Activated T-helper 1 cell treated with anti-CD3 and anti-CD28 coated beads, Interleukin-12 subunit alpha, Interleukin-12 subunit beta, Interleukin-2, Interleukin-4 antibody, amounts not matched to agents 30 ng/mL and 10 ng/mL and 1 ng/mL, durations not matched to agents 14 hours and 24 hours and 36 hours (primary cell): ENCODE results near the gene CLDN3. TPM values are rescaled to one million over a fixed set of nuclear protein-coding genes. Genes with fewer than 3 reads are reported as not detected.
"Not testable (repeated sequence)": the region's sequence is repeated elsewhere in the genome, so short reads cannot be mapped to it uniquely, and the experiment has no call there.

Source experiments
- DNase-seq: peaks from one replicate; pipeline ENCODE4 v3.0.0; 2021; ENCODE audit warnings: low spot score
- H3K27ac Mint-ChIP-seq: one replicate; pipeline ENCODE4 v1.8.0; 2021; ENCODE audit warnings: mild to moderate bottlenecking, mixed read lengths
- H3K27me3 Mint-ChIP-seq: one replicate; pipeline ENCODE4 v1.8.0; 2022; ENCODE audit warnings: mild to moderate bottlenecking, moderate library complexity, mixed read lengths; ENCODE audit not compliant: insufficient read depth
- H3K36me3 Mint-ChIP-seq: one replicate; pipeline ENCODE4 v1.8.0; 2021; ENCODE audit warnings: low read depth, mixed read lengths
- H3K4me1 Mint-ChIP-seq: one replicate; pipeline ENCODE4 v1.8.0; 2021; ENCODE audit warnings: low read depth, mixed read lengths
- H3K4me3 Mint-ChIP-seq: one replicate; pipeline ENCODE4 v1.8.0; 2021; ENCODE audit warnings: mild to moderate bottlenecking, moderate library complexity, mixed read lengths
- H3K9me3 Mint-ChIP-seq: one replicate; pipeline ENCODE4 v1.8.0; 2021; ENCODE audit warnings: mixed read lengths
- intact Hi-C: fragments of 100-400 bp; cut with micrococcal nuclease; formaldehyde crosslinking; loops from one replicate; pipeline ENCODE4 v1.15.1; 2024
- total RNA-seq: library from RNA; stranded (reverse); gene quantifications from 2 replicates; pipeline ENCODE4 v1.2.3, GENCODE V29; 2022

CLDN3 gene, protein sequence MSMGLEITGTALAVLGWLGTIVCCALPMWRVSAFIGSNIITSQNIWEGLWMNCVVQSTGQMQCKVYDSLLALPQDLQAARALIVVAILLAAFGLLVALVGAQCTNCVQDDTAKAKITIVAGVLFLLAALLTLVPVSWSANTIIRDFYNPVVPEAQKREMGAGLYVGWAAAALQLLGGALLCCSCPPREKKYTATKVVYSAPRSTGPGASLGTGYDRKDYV
- total RNA-seq: not detected in 2 replicates

DNA sequence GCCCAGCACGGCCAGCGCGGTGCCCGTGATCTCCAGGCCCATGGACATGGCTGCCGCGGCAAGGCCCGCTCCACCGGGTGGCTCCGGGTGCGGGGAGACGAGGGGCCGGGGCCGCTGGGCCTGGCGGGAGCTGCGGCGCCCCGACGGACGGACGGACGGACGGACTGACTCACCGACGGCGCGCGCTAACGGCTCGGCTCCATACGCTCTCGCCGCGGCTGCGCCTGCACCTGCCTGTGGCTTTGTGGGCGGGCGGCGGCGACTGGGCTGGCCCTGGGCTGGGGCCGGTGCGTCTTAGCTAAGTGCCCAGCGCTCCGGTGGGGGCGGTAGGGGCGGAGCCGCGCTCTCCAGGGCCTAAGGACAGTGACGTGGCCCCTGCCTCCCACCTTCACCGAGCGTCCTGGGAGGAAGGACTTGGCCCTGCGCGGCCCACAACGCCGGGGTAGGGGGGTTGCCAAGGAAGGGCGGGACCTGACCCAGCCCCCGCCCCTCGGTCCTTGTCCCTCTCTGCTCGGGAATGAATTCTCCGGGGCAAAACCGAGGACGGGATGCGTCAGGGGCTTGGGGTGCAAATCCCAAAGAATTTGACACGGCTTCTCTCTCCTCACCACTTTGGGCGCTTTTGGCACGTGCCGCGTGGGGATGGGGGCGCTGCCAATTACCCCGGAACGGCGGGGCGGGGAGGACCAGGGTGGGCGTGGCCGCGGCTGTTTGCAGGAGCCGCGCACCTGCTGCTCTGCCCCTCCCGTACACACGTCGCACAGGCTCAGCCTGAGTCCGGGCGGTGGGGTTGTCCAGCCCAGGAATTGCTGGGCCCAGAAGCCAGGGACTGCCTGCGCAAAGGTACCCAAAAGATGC lies at the start of gene CLDN3:
TSS of gene CLDN3 (minus strand) at position 269 of the 858 bp plus-strand sequence. CDS start at position 48, 221 bp downstream.
- H3K27me3 Mint-ChIP-seq: peaks cover 25% of the 10 kb centered on the region
- no peaks in the 10 kb centered on the region for H3K4me1 Mint-ChIP-seq
- no peak within 1 kb of the TSS for H3K4me3 Mint-ChIP-seq
- no peaks in the 10 kb centered on the region for H3K36me3 Mint-ChIP-seq
- no peak within 1 kb of the TSS for H3K27ac Mint-ChIP-seq
- intact Hi-C loops: no loop called here
- DNase-seq: no peak
- no peaks in the 10 kb centered on the region for H3K9me3 Mint-ChIP-seq

DNA sequence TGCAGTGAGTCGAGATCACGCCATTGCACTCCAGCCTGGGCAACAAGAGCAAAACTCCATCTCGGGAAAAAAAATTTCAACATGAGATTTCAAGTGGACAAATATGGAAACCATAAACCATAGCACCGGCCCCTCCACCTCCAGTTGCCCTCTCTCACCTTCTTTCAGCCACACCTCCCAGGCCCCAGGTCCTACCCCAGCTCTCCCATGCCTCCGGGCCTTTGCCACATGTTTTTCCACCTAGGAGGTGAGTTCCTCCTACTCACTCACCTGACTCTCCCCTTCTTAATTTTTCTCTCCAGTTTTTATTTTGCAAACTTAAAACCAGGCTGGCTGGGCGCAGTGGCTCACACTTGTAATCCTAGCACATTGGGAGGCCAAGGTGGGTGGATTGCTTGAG lies 47.1 kb upstream of the CLDN3 start:
- Mint-ChIP-seq H3K27me3 (peaks cover 10% of the 10 kb centered on the region), H3K27ac (no peak overlapping the region), H3K4me3 (no peak overlapping the region), H3K36me3 (no peaks in the 10 kb centered on the region), H3K4me1 (no peaks in the 10 kb centered on the region), H3K9me3 (no peaks in the 10 kb centered on the region)
- no peak for DNase-seq
- intact Hi-C loops: no loop called here

DNA sequence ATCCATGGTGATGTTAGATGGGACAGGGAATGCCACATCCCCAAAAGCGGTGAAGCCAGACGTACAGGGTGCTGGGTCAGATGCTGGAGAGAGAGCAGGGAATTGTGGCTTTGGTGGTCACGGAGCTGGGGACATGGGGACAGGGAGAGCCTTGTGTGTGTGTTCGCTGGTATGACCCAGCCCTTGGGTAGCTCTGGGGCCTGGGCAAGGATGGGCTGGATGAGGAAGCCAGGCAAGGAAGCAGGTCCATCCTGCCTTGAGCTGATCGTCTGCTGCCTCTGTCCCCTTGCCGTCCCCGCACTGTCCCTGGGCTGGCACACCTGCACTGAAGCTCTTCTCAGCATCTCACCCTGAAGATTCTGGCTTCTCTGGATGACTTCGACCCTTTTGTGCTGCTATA lies 45.4 kb upstream of the CLDN3 start:
- peaks cover 10% of the 10 kb centered on the region for H3K27me3 Mint-ChIP-seq
- no peak overlapping the region for H3K4me3 Mint-ChIP-seq
- H3K4me1 Mint-ChIP-seq: no peaks in the 10 kb centered on the region
- H3K9me3 Mint-ChIP-seq: no peaks in the 10 kb centered on the region
- intact Hi-C loops: no loop called here
- DNase-seq: no peak
- H3K36me3 Mint-ChIP-seq: no peaks in the 10 kb centered on the region
- H3K27ac Mint-ChIP-seq: no peak overlapping the region

DNA sequence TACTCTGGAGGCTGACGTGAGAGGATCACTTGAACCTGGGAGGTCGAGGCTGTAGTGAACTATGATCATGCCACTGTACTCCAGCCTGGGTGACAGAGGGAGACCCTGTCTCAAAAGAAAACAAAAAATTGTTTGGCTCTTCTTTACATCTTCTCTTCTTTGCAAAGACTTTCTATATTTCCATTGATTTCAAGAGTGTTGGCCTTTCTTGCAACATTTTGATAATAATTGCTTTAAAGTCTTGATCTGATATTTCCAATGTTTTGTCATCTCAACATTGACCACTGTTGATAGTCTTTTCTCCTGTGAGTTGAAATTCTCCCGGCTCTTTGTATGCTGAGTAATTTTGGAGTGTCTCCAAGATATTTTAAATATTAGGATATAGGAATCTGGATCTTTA lies 42.9 kb upstream of the CLDN3 start:
- H3K27me3 Mint-ChIP-seq: peaks cover 5% of the 10 kb centered on the region
- no peak for DNase-seq
- no peaks in the 10 kb centered on the region for H3K36me3 Mint-ChIP-seq
- H3K4me1 Mint-ChIP-seq: no peaks in the 10 kb centered on the region
- no peak overlapping the region for H3K4me3 Mint-ChIP-seq
- no peak overlapping the region for H3K27ac Mint-ChIP-seq
- no peaks in the 10 kb centered on the region for H3K9me3 Mint-ChIP-seq
- intact Hi-C loops: no loop called here

DNA sequence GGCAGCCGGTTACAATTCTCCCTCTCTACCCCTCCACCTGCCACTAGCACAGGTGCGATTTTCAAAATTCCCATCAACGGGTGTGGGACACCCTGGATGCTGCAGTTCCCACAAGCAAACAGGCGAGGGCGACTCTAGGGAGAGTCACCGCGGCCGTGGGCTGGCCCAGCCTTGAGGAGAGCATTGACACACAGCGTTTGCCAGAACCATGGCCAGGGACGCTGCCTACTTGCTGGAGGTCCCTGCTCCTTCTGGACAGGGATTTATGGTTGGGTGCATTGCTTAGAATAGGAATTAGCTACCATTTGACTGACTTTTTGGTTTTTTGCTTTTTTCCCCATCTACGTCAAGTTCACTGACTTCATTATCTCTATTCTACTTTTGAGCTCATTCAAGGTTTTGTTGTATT lies 41.7 kb upstream of the CLDN3 start:
- Mint-ChIP-seq H3K4me3 (no peak overlapping the region), H3K9me3 (no peaks in the 10 kb centered on the region), H3K27ac (no peak overlapping the region), H3K27me3 (peaks cover 4% of the 10 kb centered on the region), H3K36me3 (no peaks in the 10 kb centered on the region), H3K4me1 (no peaks in the 10 kb centered on the region)
- DNase-seq: peak; percentile 34
- intact Hi-C loops: loop anchor here (1.0 kb wide), 2 partner anchors 40 to 44 kb away; no protein-coding TSS in a partner anchor

DNA sequence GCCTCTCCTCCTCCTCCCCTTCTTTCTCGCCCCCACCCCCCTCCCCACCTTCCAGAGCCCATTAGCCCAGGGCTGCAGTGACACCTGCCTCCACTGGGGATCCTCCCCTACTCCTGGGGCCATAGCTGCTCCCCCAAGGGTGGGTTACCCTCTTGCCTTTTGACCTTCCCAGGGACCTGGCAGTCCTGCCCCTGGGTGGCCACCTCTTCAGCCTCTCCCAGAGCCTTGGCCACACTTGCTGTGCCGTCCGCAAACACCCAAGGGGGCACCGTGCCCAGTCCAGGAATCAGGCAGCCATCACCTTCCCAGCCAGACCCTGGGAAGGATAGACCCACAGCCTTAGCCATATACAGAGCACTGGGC lies 40.9 kb upstream of the CLDN3 start:
- no peak overlapping the region for H3K4me3 Mint-ChIP-seq
- no peak for DNase-seq
- H3K27ac Mint-ChIP-seq: no peak overlapping the region
- H3K27me3 Mint-ChIP-seq: peaks cover 4% of the 10 kb centered on the region
- no peaks in the 10 kb centered on the region for H3K9me3 Mint-ChIP-seq
- H3K36me3 Mint-ChIP-seq: no peaks in the 10 kb centered on the region
- no peaks in the 10 kb centered on the region for H3K4me1 Mint-ChIP-seq
- intact Hi-C loops: loop anchor here (1.0 kb wide), 2 partner anchors 40 to 44 kb away; no protein-coding TSS in a partner anchor

DNA sequence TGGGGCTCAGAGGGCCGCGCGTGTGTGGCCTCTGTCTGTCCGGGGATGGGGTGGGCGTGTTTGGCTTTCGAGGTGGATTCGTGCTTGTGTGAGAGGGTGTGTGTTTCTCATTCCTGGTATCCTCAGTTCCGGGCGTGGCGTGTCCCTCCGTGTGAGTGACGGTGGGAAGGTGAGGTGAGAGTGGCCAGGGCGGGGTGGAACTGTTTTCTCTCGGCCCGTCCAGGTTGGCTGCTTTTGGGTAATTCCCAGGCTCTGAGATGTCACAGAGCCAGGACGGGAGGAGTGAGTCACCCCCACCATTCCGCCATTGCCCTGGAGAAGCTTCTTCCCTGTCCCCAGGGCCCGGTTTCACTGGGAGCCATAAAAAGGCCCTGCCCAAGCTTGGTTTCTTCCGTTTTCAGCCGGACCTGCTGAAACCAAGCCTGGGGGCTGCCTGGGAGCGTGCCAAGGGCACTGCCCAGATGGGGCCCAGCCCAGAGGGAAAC lies 39.4 kb upstream of the CLDN3 start:
- Mint-ChIP-seq H3K27me3 (peaks cover 4% of the 10 kb centered on the region), H3K36me3 (no peaks in the 10 kb centered on the region), H3K4me3 (no peak overlapping the region), H3K27ac (no peak overlapping the region), H3K9me3 (no peaks in the 10 kb centered on the region), H3K4me1 (no peaks in the 10 kb centered on the region)
- intact Hi-C loops: no loop called here
- DNase-seq: no peak

DNA sequence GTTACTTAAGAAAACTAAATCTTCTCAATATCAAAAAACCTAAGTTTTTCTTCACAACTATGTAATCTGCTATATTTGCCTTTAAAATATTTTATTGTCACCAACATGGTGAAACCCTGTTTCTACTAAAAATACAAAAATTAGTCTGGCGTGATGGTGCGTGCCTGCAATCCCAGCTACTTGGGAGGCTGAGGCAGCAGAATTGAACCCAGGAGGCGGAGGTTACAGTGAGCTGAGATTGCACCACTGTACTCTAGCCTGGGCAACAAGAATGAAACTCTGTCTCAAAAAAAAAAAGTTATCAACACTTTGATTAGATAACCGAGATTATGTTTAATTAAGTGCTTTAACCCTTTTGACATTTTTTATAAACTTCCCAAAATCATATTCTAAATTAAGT lies 32.4 kb upstream of the CLDN3 start:
- DNase-seq: no peak
- Mint-ChIP-seq H3K9me3 (no peaks in the 10 kb centered on the region), H3K36me3 (no peaks in the 10 kb centered on the region), H3K4me3 (no peak overlapping the region), H3K27me3 (no peaks in the 10 kb centered on the region), H3K4me1 (no peaks in the 10 kb centered on the region), H3K27ac (no peak overlapping the region)
- intact Hi-C loops: no loop called here

DNA sequence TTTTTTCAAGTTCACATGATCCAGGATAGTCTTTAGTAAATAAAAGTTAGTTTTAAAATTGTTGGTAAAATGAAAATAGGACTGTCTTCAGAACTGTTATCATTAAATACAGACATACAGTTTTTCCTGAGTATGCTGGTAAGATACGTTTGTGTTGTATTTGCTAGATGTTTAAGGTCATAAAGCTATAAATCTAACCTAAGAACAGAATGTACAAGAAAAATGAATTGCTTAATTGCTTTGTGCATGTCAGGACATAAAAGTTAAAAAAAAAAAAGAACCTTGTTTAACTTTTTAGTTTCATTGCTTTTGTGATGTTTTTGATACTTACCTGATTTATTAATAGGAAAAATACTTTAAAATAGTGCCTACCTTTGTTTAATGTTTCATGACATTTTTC lies 31.5 kb upstream of the CLDN3 start:
- no peaks in the 10 kb centered on the region for H3K9me3 Mint-ChIP-seq
- intact Hi-C loops: no loop called here
- H3K27ac Mint-ChIP-seq: no peak overlapping the region
- no peak overlapping the region for H3K4me3 Mint-ChIP-seq
- no peaks in the 10 kb centered on the region for H3K36me3 Mint-ChIP-seq
- no peaks in the 10 kb centered on the region for H3K4me1 Mint-ChIP-seq
- H3K27me3 Mint-ChIP-seq: no peaks in the 10 kb centered on the region
- DNase-seq: no peak

DNA sequence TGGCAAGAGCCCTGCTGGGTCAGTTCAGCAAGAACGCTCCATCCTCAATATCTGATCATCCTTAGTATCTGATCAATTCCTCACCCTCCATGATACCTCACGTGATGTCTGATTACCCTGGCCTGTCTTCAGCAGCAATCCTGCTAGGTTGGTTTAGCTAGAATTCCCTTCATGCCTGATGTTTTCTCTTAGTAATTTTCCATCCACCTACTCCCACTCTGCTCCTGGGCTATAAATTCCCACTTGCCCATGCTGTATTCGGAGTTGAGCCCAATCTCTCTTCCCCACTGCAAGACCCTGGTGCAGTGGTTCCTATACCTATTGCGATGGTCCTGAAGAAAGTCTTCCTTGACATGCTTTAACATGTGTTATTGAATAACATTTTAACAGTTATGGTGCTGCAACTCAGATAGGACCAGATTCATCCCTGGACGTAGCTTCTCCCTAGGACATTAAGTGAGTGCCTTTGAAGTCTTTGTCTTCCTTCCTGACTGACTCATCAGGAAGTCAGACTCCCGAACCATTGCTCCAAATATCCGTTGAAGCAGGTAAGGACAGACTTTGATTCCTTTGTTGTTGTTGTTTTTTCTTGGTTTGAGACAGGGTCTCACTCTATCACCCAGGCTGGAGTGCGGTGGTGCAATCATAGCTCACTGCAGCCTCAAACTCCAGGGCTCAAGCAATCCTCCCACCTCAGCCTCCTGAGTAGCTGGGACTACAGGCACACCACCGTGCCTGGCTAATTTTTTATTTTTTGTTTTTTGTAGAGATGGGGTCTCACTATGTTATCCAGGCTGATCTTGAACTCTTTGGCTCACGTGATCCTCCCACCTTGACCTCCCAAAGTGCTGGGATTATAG lies 29.4 kb upstream of the CLDN3 start:
- Mint-ChIP-seq H3K9me3 (peaks cover 4% of the 10 kb centered on the region), H3K4me3 (no peak overlapping the region), H3K4me1 (no peaks in the 10 kb centered on the region), H3K36me3 (no peaks in the 10 kb centered on the region), H3K27me3 (no peaks in the 10 kb centered on the region), H3K27ac (no peak overlapping the region)
- intact Hi-C loops: no loop called here
- DNase-seq: no peak

DNA sequence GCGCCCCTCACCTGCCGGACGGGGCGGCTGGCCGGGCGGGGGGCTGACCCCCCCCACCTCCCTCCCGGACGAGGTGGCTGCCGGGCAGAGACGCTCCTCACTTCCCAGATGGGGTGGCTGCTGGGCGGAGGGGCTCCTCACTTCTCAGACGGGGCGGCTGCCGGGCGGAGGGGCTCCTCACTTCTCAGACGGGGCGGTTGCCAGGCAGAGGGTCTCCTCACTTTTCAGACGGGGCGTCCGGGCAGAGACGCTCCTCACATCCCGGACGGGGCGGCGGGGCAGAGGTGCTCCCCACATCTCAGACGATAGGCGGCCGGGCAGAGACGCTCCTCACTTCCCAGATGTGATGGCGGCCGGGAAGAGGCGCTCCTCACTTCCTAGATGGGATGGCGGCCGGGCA lies 27.1 kb upstream of the CLDN3 start:
- H3K27ac Mint-ChIP-seq, H3K4me3 Mint-ChIP-seq, intact Hi-C loops, DNase-seq, H3K9me3 Mint-ChIP-seq, H3K36me3 Mint-ChIP-seq, H3K27me3 Mint-ChIP-seq, H3K4me1 Mint-ChIP-seq: not testable (repeated sequence)

DNA sequence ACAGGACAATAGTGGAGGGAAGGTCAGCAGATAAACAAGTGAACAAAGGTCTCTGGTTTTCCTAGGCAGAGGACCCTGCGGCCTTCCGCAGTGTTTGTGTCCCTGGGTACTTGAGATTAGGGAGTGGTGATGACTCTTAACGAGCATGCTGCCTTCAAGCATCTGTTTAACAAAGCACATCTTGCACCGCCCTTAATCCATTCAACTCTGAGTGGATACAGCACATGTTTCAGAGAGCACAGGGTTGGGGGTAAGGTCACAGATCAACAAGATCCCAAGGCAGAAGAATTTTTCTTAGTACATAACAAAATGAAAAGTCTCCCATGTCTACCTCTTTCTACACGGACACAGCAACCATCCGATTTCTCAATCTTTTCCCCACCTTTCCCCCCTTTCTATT lies 26.6 kb upstream of the CLDN3 start:
- DNase-seq, H3K36me3 Mint-ChIP-seq, intact Hi-C loops, H3K4me3 Mint-ChIP-seq, H3K27ac Mint-ChIP-seq, H3K9me3 Mint-ChIP-seq, H3K27me3 Mint-ChIP-seq, H3K4me1 Mint-ChIP-seq: not testable (repeated sequence)

DNA sequence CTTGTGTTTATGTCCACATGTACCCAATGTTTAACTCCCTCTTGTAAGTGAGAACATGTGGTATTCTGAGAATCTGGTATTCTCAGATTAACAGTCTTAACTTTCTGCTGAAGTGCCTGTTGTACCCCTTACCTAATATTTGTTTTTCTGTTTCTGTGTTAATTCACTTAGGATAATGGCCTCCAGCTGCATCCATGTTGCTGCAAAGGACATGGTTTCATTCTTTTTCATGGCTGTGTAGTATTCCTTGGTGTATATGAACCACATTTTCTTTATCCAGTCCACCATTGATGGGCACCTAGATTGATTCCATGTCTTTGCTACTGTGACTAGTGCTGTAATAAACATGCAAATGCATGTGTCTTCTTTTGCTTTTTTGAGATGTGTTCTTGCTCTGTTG lies 25.1 kb upstream of the CLDN3 start:
- H3K4me1 Mint-ChIP-seq, intact Hi-C loops, H3K36me3 Mint-ChIP-seq, H3K27me3 Mint-ChIP-seq, H3K4me3 Mint-ChIP-seq, H3K9me3 Mint-ChIP-seq, DNase-seq, H3K27ac Mint-ChIP-seq: not testable (repeated sequence)
